Pancreas (tissue), 10 donors: ENCODE data around the gene CASZ1. TPM values are rescaled to one million over a fixed set of nuclear protein-coding genes. Genes with fewer than 3 reads are reported as not detected.
A peak's percentile ranks its signal among the peaks of the same experiment; 100 is the strongest.

Experiments used
- ATAC-seq, 4 donors: fragments of 200-7000 bp; cut with Tn5 transposase; one replicate each; pipeline versions ENCODE4 v1.8.0 to v1.9.1; 2020; ENCODE audit warnings: mild to moderate bottlenecking in 4 of 4, moderate library complexity in 4 of 4
- DNase-seq, 6 donors: peaks; one replicate each; pipeline ENCODE4 v3.0.0-alpha.2; 2020
- FAIRE-seq: peaks from 2 replicates; lab custom pipeline; 2012; peaks lifted over from hg19 to GRCh38; lab: Jason Lieb, UNC
- H3K27ac ChIP-seq, 4 donors: fragments of 200-600 bp; sonication (generic); 1 replicate in 3 of 4; 2 replicates in 1 of 4; pipeline versions ENCODE4 v1.5.0 to v1.8.0; 2020
- H3K27me3 ChIP-seq, 4 donors: fragments of 200-600 bp; one replicate each; pipeline ENCODE4 v1.8.0; 2021
- H3K36me3 ChIP-seq, 3 donors: fragments of 200-600 bp; sonication (generic) in 1 of 3; one replicate each; pipeline versions ENCODE4 v1.5.0 to v1.8.0; 2020 to 2021
- H3K4me1 ChIP-seq, 3 donors: fragments of 200-600 bp; one replicate each; pipeline ENCODE4 v1.8.0; 2021
- H3K4me3 ChIP-seq, 4 donors: fragments of 200-600 bp; sonication (generic) in 2 of 4; one replicate each; pipeline versions ENCODE4 v1.5.0 to v1.8.0; 2020 to 2021
- H3K9me3 ChIP-seq, 4 donors: fragments of 200-600 bp; one replicate each; pipeline ENCODE4 v1.8.0; 2021
- CTCF ChIP-seq, 4 donors: fragments of 200-600 bp; sonication (generic) in 3 of 4; IDR thresholded peaks; one replicate each; pipeline versions ENCODE4 v1.5.0 to v1.8.0; 2021; ENCODE audit warnings: antibody characterized with exemption in 4 of 4
- WGBS, 2 donors: extraction: QIAGEN DNeasy Blood & Tissue Kit; methylation state at CpG; one replicate each; pipeline ENCODE4 v1.1.7; 2013; 5-methylcytosine and 5-hydroxymethylcytosine counted together
- intact Hi-C, 3 donors: fragments of 100-400 bp; cut with DNase I; formaldehyde crosslinking; loops; one replicate each; pipeline versions ENCODE4 v1.11.1 to v1.14.2; 2022
- polyA plus RNA-seq, 2 donors: library from polyadenylated mRNA; stranded (reverse); fragments of 200-250 nt; gene quantifications; one replicate each; pipeline ENCODE4 v1.2.3, GENCODE V29; 2013
- total RNA-seq, 6 donors: library from RNA; stranded (reverse); fragmentation: NEBNext Ultra II Directional in 4 of 6; extraction: Animal tissue kit (Norgen Biotek cat#: 25700) in 4 of 6; gene quantifications; one replicate each; pipeline versions ENCODE4 v1.2.1 to v1.2.4, GENCODE V29; 2021 to 2023
- donor health status: healthy with polysubstance abuse.
- donor health status: DM: no; HTN: no; CAD: no; lungs with moderate emphysema.
- donor health status: DM: no; HTN: no; CAD: no.
- donor health status: control.
- donor health status: control.
- donor health status: Bipolar disorder and iron deficiency.
- donor health status: DM: yes; HTN: yes; CAD: no.
- donor health status: DM: no; HTN: no; CAD: no.
- donor health status: DM: no; HTN: no; CAD: no.
- donor health status: DM: yes; HTN: yes; CAD: no.

CASZ1 gene
- total and polyA plus RNA-seq, 8 donors = 6.7 to 18.9 (median 13.8) TPM

- no peak overlapping the region for H3K27ac ChIP-seq
- H3K27me3 ChIP-seq = no peaks in the 10 kb centered on the region
- H3K4me3 ChIP-seq = no peak overlapping the region
- H3K9me3 ChIP-seq = no peaks in the 10 kb centered on the region
- FAIRE-seq (no peak), ATAC-seq (no peak), DNase-seq (no peak)
- intact Hi-C loops = no loop called here
- 63 to 81% methylated on average over 3 of the region's 3 CpGs for WGBS, 2 donors
- H3K36me3 ChIP-seq = no peaks in the 10 kb centered on the region
- TF ChIP-seq CTCF (IDR thresholded peaks at IDR 0.05) = no peak
- no peaks in the 10 kb centered on the region for H3K4me1 ChIP-seq
Observed at GRCh38 chr1:10800778-10801177, 4.3 kb upstream of the CASZ1 start.

GRCh38 chr1:10799726-10800125 is 3.3 kb upstream of the CASZ1 start:
- no peak overlapping the region for H3K4me3 ChIP-seq
- no peak for TF ChIP-seq CTCF (IDR thresholded peaks at IDR 0.05)
- no peaks in the 10 kb centered on the region for H3K27me3 ChIP-seq
- no peaks in the 10 kb centered on the region for H3K4me1 ChIP-seq
- no peak overlapping the region for H3K27ac ChIP-seq
- DNase-seq (no peak), ATAC-seq (no peak), FAIRE-seq (no peak)
- H3K36me3 ChIP-seq = no peaks in the 10 kb centered on the region
- intact Hi-C loops = loop anchor here in 1 of 3 donors (10.0 kb wide), 1 partner anchor 285 kb away; no protein-coding TSS in a partner anchor
- WGBS, 2 donors = 48 to 52% methylated on average over 6 of the region's 6 CpGs
- no peaks in the 10 kb centered on the region for H3K9me3 ChIP-seq

GRCh38 chr1:10795276-10796021 is 997 bp downstream of the CASZ1 start:
- Histone ChIP-seq H3K27me3 (no peaks in the 10 kb centered on the region), H3K4me3 (peak overlapping the region; percentile 51 to 77 (median 60)), H3K9me3 (no peaks in the 10 kb centered on the region), H3K27ac (peak overlapping the region in 1 of 4 donors; percentile 78), H3K36me3 (no peaks in the 10 kb centered on the region), H3K4me1 (peaks cover 6 to 13% (median 7%) of the 10 kb centered on the region in 3 donors)
- FAIRE-seq = no peak
- WGBS, 2 donors = 1% methylated on average over 40 to 41 of the region's 41 CpGs
- intact Hi-C loops = loop anchor here in 1 of 3 donors (10.0 kb wide), 1 partner anchor 281 kb away; no protein-coding TSS in a partner anchor
- peak in 3 of 6 donors; percentile 49 to 81 (median 68) for DNase-seq
- TF ChIP-seq CTCF (IDR thresholded peaks at IDR 0.05) = no peak
- ATAC-seq = peak; percentile 28 to 41 (median 38)

GRCh38 chr1:10794724-10795275 is 1.6 kb downstream of the CASZ1 start:
- Histone ChIP-seq H3K27ac (peak overlapping the region in 1 of 4 donors; percentile 33), H3K9me3 (no peaks in the 10 kb centered on the region), H3K36me3 (no peaks in the 10 kb centered on the region), H3K4me3 (peak overlapping the region; percentile 51 to 77 (median 60)), H3K27me3 (no peaks in the 10 kb centered on the region), H3K4me1 (peaks cover 6 to 13% (median 7%) of the 10 kb centered on the region in 3 donors)
- DNase-seq (peak in 4 of 6 donors; percentile 30 to 78 (median 52)), FAIRE-seq (no peak), ATAC-seq (peak in 3 of 4 donors; percentile 16 to 35 (median 19))
- whole genome bisulfite sequencing, 2 donors = 0 to 1% methylated on average over 51 to 58 of the region's 58 CpGs
- intact Hi-C loops = loop anchor here in 1 of 3 donors (10.0 kb wide), 1 partner anchor 280 kb away; no protein-coding TSS in a partner anchor
- TF ChIP-seq CTCF (IDR thresholded peaks at IDR 0.05) = no peak
